Measurements from ENCODE around the gene AFM.

The AFM gene

DNA sequence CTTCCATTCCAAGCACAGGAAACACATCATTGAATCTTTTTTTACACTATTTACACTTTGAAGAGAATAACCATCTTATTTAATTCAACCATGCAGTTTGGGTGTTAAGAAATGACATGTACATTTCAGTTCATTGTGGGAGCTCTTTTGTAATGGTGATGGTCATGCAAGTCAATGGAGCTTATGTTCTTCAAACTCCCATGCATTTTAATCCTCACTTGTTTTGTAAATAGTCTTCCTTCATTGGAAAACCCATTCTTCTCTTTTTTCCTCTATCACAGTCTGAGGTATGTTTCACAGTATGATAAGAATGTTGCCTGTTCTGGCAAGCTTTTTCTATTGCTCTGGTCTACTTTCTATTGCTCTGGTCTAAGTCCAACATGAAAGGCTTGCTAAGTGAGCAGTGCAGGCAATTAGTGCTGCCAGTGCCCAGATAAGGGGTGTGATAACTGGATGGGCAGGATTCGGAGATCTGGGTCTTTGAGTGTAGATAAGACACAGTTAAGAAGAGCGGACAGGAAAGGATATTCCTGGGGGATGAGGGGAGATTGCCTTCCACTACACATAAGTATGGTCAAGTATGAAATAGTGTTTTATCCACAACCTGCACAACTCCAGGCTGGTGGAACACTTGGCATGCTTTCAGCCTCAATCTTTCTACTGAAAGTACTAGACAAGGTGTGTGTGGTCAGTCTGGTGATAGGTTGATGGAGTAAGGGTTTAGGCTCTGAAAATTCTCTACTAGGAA, 28.4 kb upstream of the AFM start:
- H3K36me3 ChIP-seq (ENCODE audit: control insufficient read depth in 2 of 2, insufficient read depth in 1 of 2, low read length in 2 of 2), result no peaks in the 10 kb centered on the region

GRCh38 chr4:73453701-73454005, 27.9 kb upstream of the AFM start:
- Histone ChIP-seq H3K36me3 (ENCODE audit: control insufficient read depth in 2 of 2, insufficient read depth in 1 of 2, low read length in 2 of 2) (no peaks in the 10 kb centered on the region), H3K4me1 (ENCODE audit: control insufficient read depth, insufficient read depth, low read length) (no peaks in the 10 kb centered on the region), H3K27ac (ENCODE audit: extremely low read depth, low read depth, low read length) (no peak overlapping the region), H3K9me3 (ENCODE audit: control insufficient read depth, insufficient read depth, low read depth, low read length) (no peaks in the 10 kb centered on the region), H3K4me3 (ENCODE audit: low read depth, low read length) (no peak overlapping the region)
- ChIA-PET POLR2A (no interaction called here), CTCF (no interaction called here)
- no peak for TF ChIP-seq ZBTB6 (tag by site-specific recombination; IDR thresholded peaks at IDR 0.05)
- no peak for TF ChIP-seq ZNF747 (tag by site-specific recombination; IDR thresholded peaks at IDR 0.05)
- no peak for TF ChIP-seq YY1 (tag by site-specific recombination; IDR thresholded peaks at IDR 0.05)
- TF ChIP-seq SCRT1 (tag by site-specific recombination; IDR thresholded peaks at IDR 0.05; ENCODE audit: borderline replicate concordance), result no peak

More for the DNA sequence above, 28.4 kb upstream of the AFM start:
- ChIA-PET POLR2A (no interaction called here), CTCF (interaction anchor here (0.6 kb wide), 1 partner anchor 409 kb away, joined by 3 read pairs; no protein-coding TSS in a partner anchor)
- H3K9me3 ChIP-seq (ENCODE audit: control insufficient read depth, insufficient read depth, low read depth, low read length), result no peaks in the 10 kb centered on the region
- TF ChIP-seq GLIS1 (tag by site-specific recombination; IDR thresholded peaks at IDR 0.05) (no peak), ZBTB17 (tag by site-specific recombination; IDR thresholded peaks at IDR 0.05) (peak; percentile 82)
- H3K4me1 ChIP-seq (ENCODE audit: control insufficient read depth, insufficient read depth, low read length), result no peaks in the 10 kb centered on the region
- no peak overlapping the region for H3K4me3 ChIP-seq (ENCODE audit: low read depth, low read length)
- no peak overlapping the region for H3K27ac ChIP-seq (ENCODE audit: extremely low read depth, low read depth, low read length)

DNA sequence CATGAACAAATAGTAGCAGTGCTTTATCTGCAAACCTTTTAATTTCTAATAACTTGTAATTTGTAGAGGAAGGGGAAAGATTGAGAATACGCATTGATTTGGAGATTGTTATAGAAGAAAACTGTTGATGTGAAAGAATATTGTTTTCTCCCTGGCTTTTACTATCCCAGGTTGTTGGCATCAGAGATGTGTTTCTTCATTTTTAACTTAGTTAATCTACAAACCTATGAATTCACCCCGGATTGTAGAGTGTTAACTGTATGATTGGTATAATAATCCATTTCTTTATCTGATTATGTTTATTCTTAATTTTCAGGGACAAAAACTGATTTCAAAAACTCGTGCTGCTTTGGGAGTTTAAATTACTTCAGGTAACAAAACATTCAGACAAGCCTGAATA, 26.6 kb upstream of the AFM start:
- POLR2A ChIA-PET, result no interaction called here
- CTCF ChIA-PET, result no interaction called here

DNA sequence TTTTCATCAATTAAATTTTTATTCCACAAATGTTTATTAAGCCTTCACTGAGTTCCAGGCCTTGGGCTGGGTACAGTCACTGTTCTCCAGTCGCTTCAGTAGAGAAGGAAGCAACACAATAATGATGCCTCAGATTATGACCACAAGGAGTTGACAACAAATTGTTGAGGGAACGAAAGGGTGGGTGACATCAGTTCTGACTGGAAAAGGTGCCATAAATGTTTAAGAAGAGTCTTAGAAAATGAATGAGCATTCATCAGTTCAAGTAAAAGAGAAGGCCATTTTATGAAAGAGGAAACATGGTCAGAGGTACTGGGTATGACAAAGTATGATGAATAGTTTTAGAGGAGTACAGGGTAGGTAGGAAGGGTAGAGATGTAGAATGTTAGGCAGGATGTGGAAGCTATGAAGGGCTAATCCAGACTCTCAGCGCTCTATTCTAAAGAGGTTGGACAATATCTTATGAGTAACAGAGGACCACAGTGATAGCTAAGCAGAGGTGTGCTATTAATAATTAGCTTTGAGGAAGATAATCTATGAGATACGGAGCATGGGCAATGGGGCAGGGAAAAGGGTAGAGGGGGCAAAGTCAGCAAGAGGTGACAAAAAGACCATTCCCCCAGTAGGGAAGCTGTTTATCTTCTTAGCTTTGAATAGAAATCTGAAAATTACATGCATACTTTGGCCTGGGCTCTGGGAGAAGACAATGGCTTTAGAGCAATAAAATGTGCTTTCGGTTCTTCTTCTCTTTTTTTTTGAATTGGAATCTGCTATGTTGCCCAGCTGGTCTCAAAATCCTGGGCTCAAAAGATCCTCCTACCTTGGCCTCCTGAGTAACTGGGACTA, 25.1 kb upstream of the AFM start:
- POLR2A ChIA-PET, result no interaction called here

More for the DNA sequence above, 26.6 kb upstream of the AFM start:
- Histone ChIP-seq H3K4me1 (ENCODE audit: control insufficient read depth, insufficient read depth, low read length) (no peaks in the 10 kb centered on the region), H3K4me3 (ENCODE audit: low read depth, low read length) (no peak overlapping the region), H3K9me3 (ENCODE audit: control insufficient read depth, insufficient read depth, low read depth, low read length) (no peaks in the 10 kb centered on the region), H3K27ac (ENCODE audit: extremely low read depth, low read depth, low read length) (no peak overlapping the region), H3K36me3 (ENCODE audit: control insufficient read depth in 2 of 2, insufficient read depth in 1 of 2, low read length in 2 of 2) (no peaks in the 10 kb centered on the region)
- TF ChIP-seq ZNF239 (tag by site-specific recombination; IDR thresholded peaks at IDR 0.05) (no peak), KLF8 (tag by site-specific recombination; IDR thresholded peaks at IDR 0.05) (no peak), ZFP69B (tag by site-specific recombination; IDR thresholded peaks at IDR 0.05) (no peak)

More for the DNA sequence above, 25.1 kb upstream of the AFM start:
- Histone ChIP-seq H3K27ac (ENCODE audit: extremely low read depth, low read depth, low read length) (no peak overlapping the region), H3K4me3 (ENCODE audit: low read depth, low read length) (no peak overlapping the region), H3K36me3 (ENCODE audit: control insufficient read depth in 2 of 2, insufficient read depth in 1 of 2, low read length in 2 of 2) (no peaks in the 10 kb centered on the region), H3K4me1 (ENCODE audit: control insufficient read depth, insufficient read depth, low read length) (no peaks in the 10 kb centered on the region), H3K9me3 (ENCODE audit: control insufficient read depth, insufficient read depth, low read depth, low read length) (no peaks in the 10 kb centered on the region)
- CTCF ChIA-PET, result interaction anchor here (1.0 kb wide), 1 partner anchor 10 kb away, joined by 5 read pairs; no protein-coding TSS in a partner anchor
- no peak for TF ChIP-seq ZNF585B (tag by site-specific recombination; IDR thresholded peaks at IDR 0.05)
- no peak for TF ChIP-seq ZNF138 (tag by site-specific recombination; IDR thresholded peaks at IDR 0.05; ENCODE audit: borderline replicate concordance)
- TF ChIP-seq, protein P1, sequence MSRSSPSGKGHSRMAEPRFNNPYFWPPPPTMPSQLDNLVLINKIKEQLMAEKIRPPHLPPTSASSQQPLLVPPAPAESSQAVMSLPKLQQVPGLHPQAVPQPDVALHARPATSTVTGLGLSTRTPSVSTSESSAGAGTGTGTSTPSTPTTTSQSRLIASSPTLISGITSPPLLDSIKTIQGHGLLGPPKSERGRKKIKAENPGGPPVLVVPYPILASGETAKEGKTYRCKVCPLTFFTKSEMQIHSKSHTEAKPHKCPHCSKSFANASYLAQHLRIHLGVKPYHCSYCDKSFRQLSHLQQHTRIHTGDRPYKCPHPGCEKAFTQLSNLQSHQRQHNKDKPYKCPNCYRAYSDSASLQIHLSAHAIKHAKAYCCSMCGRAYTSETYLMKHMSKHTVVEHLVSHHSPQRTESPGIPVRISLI (tag by site-specific recombination; IDR thresholded peaks at IDR 0.05), result no peak
- TF ChIP-seq ZNF747 (tag by site-specific recombination; IDR thresholded peaks at IDR 0.05), result no peak

All from HEK293 (cell line).